Stimulated activated naive CD8-positive, alpha-beta T cell treated with anti-CD3 and anti-CD28 coated beads, Interleukin-15, Interleukin-2, amounts not matched to agents 100 ng/mL and 50 ng/mL, for 24 hours (primary cell): Measurements from ENCODE around the gene FMOD.

Source experiments
- H3K27ac Mint-ChIP-seq: one replicate; pipeline ENCODE4 v1.8.0; 2021; ENCODE audit warnings: mild to moderate bottlenecking, mixed read lengths
- H3K27me3 Mint-ChIP-seq: one replicate; pipeline ENCODE4 v1.8.0; 2021; ENCODE audit warnings: mixed read lengths
- H3K36me3 Mint-ChIP-seq: one replicate; pipeline ENCODE4 v1.8.0; 2021; ENCODE audit warnings: low read depth, mixed read lengths
- H3K4me1 Mint-ChIP-seq: one replicate; pipeline ENCODE4 v1.8.0; 2021; ENCODE audit warnings: low read depth, mixed read lengths
- H3K4me3 Mint-ChIP-seq: one replicate; pipeline ENCODE4 v1.8.0; 2021; ENCODE audit warnings: mild to moderate bottlenecking, mixed read lengths
- H3K9me3 Mint-ChIP-seq: one replicate; pipeline ENCODE4 v1.8.0; 2021; ENCODE audit warnings: mixed read lengths

Gene FMOD

DNA sequence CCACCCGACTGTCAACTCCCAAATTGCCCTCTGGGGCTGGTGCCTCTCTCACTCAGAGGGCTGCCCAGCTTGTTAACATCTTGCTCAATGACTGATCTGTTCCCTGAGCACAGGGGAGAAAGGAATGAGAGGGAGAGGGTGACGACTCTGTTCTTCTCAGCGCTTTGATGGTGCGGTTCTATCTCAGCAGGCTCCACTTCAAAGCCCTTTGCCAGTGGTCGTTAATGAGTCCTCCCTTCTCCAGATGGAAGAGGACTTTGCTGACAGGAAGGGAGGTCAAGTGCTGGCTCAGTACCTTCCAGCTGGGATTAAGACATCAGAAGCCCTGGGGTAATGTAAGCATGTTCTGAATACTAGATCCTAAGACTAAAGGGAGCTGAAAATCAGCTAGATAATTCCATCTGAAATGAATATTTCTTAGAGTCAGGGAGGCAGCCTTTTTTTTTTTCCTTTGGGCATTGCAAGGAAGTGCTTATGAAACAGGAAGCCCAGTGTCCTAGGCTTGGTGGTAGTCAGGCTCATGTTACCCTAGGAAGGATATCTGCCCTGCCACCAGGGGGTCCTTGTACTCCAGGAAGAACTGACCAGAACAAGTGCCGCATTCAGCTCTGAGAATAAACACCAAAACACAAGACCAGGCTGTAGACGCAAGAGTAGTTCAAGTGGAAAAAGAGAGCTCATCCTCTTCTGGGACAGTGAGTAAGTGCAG is 4.7 kb downstream of the FMOD start:
- H3K4me1 Mint-ChIP-seq, result peaks cover 18% of the 10 kb centered on the region
- H3K9me3 Mint-ChIP-seq, result no peaks in the 10 kb centered on the region
- H3K36me3 Mint-ChIP-seq, result no peaks in the 10 kb centered on the region
- H3K4me3 Mint-ChIP-seq, result no peak overlapping the region
- no peak overlapping the region for H3K27ac Mint-ChIP-seq
- H3K27me3 Mint-ChIP-seq, result peaks cover 16% of the 10 kb centered on the region

DNA sequence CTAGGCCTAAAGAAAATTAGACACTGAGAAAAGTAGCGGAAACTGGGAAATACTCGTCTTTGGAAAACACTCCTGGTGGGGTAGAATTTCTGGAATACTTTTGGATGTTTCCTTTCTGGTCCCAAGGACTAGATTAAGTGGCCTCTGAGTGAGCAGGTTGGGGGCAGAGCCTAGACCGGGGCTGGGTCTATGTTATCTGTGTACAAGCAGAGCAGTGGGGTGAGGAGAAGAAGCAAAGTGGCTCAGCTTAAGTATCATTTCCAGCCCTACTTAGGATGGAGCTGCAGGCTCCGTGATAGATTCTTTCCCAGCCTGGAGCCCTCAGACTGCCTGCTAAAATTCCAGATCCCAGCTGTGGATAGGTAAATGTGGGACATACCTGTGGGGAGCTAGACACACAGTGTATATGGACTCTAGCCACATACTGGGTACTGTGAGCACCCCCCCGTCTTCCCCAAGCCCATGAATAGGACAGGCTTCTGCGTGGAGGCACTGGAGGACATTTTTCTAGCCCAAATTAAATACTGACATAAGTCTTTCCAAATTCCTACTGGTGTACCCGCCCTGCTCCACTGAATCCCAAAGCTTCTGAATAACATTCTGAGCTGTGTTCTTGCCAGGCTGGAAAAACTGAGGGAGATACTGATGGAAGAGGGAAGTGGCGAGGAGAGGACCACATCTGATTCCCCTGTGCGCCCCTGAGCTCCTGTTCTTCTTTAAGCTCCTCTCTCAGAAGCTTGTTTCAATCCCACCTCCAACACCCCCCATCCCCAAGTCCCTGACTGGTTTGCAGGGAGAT is 6.8 kb downstream of the FMOD start:
- Mint-ChIP-seq H3K4me3 (no peak overlapping the region), H3K4me1 (peaks cover 5% of the 10 kb centered on the region), H3K27me3 (peaks cover 29% of the 10 kb centered on the region)

DNA sequence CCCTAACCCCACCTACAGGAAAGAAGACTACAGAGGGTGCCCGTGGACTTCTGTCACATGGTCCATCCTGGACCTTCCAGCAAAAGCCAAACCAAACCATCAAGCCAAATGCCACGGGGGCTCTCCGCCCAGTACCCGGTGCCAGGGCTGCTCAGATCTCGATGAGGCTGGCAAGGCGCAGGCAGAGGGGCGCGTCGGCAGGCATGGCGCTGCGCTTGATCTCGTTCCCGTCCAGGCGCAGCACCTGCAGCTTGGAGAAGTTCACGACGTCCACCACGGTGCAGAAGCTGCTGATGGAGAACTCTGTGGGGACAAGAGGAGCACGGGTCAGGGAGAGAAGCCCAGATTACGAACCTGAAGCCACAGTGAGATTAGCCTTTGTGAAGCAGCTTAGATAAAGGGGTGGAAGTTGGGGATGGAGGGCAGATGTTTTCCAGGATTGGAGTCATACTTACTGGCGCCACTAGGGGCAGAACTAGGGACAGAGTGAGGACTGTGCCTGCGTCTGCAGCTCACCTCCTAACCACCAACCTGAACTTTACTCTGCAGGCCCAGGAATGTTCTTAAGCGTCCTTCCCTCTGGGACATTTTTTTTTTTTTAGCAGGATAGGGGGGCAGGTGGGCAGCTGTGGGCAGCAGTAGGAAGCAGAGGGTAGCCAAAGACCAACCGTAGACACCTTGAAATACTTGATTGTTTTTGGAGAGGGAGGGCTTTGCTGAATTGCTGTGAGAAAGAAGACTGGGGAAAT is 8.6 kb downstream of the FMOD start:
- H3K4me1 Mint-ChIP-seq, result peaks cover 11% of the 10 kb centered on the region
- no peak overlapping the region for H3K27ac Mint-ChIP-seq
- peak overlapping the region; percentile 42 for H3K4me3 Mint-ChIP-seq
- H3K9me3 Mint-ChIP-seq, result no peaks in the 10 kb centered on the region
- peaks cover 26% of the 10 kb centered on the region for H3K27me3 Mint-ChIP-seq
- no peaks in the 10 kb centered on the region for H3K36me3 Mint-ChIP-seq

More for the DNA sequence above, 6.8 kb downstream of the FMOD start:
- Mint-ChIP-seq H3K36me3 (no peaks in the 10 kb centered on the region), H3K27ac (no peak overlapping the region), H3K9me3 (no peaks in the 10 kb centered on the region)

DNA sequence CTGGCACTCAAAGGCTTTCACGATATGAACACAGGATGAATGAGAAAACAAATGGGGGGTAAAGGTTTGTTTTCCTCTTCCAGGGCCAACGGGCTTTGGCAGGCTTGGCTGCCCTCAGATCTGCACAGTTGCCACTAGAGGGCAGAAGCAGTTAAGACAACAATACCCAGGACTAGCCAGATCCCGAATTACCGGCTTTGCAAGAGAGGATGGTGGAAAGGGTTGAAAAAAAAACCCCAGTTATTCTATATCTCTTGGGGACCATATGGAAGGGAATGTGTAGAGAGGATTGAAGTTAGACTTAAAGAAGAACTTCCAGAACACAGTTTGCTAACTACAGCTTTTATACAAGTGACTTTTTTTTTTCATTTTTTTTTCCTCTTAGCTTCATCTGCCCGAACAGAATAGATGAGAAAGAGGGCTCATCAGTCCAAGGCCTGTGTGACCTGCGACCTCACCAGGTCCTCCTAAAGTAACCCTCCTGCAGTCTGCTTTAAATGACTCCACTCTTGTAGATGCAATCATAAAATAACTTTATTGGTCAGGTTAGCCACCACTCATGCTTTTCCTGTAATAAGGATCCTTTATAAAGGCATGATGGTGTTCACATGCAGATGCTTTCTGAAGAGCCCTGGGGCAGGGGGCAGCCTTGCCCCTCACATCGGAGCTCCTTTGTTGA is 10.7 kb downstream of the FMOD start:
- Mint-ChIP-seq H3K27me3 (peaks cover 26% of the 10 kb centered on the region), H3K27ac (peak overlapping the region; percentile 33), H3K9me3 (no peaks in the 10 kb centered on the region), H3K4me3 (no peak overlapping the region), H3K36me3 (no peaks in the 10 kb centered on the region), H3K4me1 (peaks cover 23% of the 10 kb centered on the region)

DNA sequence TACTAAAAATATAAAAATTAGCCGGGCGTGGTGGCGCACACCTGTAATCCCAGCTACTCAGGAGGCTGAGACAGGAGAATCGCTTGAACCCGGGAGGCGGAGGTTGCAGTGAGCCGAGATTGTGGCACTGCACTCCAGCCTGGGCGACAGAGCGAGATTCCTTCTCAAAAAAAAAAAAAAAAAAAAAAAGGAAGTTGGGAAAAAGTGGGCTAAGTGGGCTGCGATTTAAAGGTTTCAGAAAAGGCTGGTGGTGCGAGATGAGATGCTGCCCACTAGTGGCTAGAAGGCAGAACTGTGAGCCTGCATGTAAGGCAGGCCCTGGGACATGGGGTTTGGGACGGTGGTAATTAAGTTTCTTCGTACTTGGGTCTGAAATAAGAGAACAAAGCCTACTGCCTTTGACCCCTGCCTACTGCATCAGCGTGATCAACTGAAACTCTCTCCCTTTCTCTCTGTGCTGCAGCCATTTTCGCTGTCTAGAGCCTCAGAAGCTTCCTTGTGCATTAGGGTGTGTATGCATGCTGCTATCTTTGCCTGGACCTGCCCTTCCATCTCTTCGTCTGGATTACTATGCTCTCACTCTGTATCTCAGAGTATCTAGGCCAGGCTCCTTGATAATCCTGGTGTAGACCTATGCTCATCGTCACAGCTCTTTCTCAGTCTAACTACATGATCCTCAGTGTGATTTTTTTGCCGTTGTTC is 12.4 kb downstream of the FMOD start:
- Mint-ChIP-seq H3K36me3 (no peaks in the 10 kb centered on the region), H3K27ac (no peak overlapping the region), H3K27me3 (peaks cover 26% of the 10 kb centered on the region), H3K4me1 (peaks cover 23% of the 10 kb centered on the region), H3K9me3 (no peaks in the 10 kb centered on the region), H3K4me3 (no peak overlapping the region)

DNA sequence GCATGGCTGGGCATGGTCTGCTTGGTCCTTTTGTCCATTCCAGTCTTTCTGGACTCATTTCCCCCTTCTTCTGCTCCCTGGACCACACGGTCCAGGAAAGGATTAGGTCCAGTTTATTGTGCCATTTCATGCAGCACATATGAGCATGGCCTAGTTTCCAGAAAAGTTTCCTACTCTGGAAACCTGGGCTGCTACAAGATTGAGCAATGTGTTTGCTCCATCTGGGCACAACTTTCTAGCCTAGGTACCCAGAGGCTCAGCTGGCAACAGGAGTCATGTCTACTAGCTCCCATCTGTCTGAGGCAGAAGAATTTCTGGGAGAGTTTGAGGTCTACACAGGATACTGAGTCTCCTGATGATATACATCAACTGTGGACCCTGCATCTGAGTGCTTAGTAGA is 14.8 kb downstream of the FMOD start:
- peaks cover 12% of the 10 kb centered on the region for H3K27me3 Mint-ChIP-seq
- no peak overlapping the region for H3K4me3 Mint-ChIP-seq
- no peaks in the 10 kb centered on the region for H3K36me3 Mint-ChIP-seq
- H3K9me3 Mint-ChIP-seq, result no peaks in the 10 kb centered on the region
- peaks cover 20% of the 10 kb centered on the region for H3K4me1 Mint-ChIP-seq
- H3K27ac Mint-ChIP-seq, result no peak overlapping the region

DNA sequence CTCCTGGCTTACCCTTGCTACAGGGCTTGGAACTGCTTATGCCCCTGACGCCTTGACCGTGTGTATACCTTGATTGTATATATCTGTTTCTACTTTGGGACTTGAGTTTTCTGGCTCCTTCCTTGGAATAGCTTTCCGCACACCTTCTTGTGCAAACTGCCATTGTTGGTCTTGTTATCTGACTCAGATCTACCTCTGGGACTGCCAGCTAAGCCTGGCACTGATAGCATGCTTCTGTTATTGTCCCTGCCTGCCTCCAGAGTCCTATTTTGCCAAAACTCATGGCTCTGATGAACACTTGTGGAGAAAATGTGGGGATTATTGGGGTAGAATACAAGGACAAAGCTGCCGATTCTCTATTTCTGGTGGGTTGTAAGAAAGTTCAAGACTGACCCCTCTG is 15.4 kb downstream of the FMOD start:
- H3K9me3 Mint-ChIP-seq, result no peaks in the 10 kb centered on the region
- H3K27ac Mint-ChIP-seq, result no peak overlapping the region
- peaks cover 6% of the 10 kb centered on the region for H3K27me3 Mint-ChIP-seq
- H3K4me3 Mint-ChIP-seq, result no peak overlapping the region
- H3K4me1 Mint-ChIP-seq, result peaks cover 24% of the 10 kb centered on the region
- H3K36me3 Mint-ChIP-seq, result no peaks in the 10 kb centered on the region

DNA sequence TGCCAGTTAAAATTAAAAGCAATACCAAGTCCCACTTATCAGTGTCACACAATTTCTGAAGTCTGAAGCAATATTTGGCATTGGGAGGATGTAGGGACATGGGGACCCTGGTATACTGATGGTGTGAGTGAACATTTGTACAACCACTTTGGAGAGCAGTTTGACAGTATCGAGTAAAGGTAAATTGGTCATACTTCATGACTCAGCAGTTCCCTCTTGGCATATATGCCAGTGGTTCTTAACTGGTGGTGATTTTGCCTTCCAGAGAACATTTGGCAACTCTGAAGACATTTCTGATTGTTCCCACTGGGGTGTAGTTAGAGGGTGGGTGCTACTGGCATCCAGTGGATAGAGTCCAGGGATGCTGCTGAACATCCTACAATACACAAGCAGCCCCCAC is 19.7 kb downstream of the FMOD start:
- Mint-ChIP-seq H3K36me3 (no peaks in the 10 kb centered on the region), H3K4me3 (no peak overlapping the region), H3K27me3 (no peaks in the 10 kb centered on the region), H3K27ac (no peak overlapping the region), H3K4me1 (peaks cover 38% of the 10 kb centered on the region), H3K9me3 (no peaks in the 10 kb centered on the region)

DNA sequence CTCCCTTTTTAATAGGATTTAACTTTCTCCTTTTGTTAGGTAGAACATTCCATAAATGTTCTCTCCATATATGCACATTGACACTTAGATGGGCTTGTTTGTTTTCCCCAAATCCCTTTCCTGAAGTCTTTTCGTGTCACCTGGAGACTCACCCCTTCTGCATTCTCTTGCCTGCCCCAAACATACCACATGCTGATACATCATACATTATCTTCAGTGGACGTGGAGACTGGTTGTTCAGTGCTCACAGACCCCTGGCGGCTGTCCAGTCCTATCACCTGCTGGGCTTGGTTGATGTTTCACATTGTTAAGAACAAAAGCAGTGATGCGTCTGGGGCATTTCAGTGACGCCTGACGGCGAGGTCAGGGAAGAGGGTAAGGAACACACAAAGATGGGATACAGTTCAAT is 22.2 kb downstream of the FMOD start:
- Mint-ChIP-seq H3K4me3 (peak overlapping the region; percentile 14), H3K27ac (no peak overlapping the region), H3K9me3 (no peaks in the 10 kb centered on the region), H3K36me3 (no peaks in the 10 kb centered on the region), H3K27me3 (no peaks in the 10 kb centered on the region), H3K4me1 (peaks cover 56% of the 10 kb centered on the region)

DNA sequence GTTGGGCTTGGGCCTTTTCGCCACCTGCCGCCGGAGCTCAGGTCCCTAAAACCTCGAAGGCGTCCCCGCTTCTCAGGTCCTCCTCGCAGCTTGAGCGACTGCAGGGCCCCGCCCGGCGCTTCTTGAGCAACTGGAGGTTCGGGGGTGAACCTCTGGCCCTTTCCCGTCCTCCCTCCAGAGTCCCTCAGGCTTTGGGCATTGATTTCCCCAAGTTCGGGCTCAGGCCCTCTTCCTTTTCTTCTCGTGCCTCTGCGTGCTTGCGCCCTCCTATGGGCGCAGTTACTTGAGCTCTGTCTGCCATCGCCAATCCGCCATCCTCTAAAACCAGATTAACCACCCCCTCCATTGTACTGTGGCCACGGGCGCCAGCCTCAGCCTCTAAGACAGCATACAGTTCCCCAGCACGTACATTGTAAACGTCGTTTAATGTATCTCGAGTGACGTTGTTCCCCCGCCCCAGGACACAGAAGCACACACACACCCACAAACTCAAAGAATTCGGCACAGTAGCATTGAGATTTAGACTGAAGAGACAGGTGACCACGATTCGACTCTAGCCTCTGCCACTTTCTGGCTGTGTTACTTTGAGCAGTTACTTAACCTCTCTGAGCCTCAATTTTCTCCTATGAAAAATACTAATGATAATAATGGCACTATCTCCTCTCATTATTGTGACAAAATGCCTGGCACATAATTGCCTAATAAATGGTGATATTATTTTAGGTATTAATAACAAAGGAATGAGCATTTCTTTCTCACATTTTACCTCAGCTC is 23.1 kb downstream of the FMOD start:
- Mint-ChIP-seq H3K9me3 (no peaks in the 10 kb centered on the region), H3K36me3 (no peaks in the 10 kb centered on the region), H3K4me1 (peaks cover 64% of the 10 kb centered on the region), H3K27me3 (no peaks in the 10 kb centered on the region), H3K27ac (peak overlapping the region; percentile 93), H3K4me3 (peak overlapping the region; percentile 84)

DNA sequence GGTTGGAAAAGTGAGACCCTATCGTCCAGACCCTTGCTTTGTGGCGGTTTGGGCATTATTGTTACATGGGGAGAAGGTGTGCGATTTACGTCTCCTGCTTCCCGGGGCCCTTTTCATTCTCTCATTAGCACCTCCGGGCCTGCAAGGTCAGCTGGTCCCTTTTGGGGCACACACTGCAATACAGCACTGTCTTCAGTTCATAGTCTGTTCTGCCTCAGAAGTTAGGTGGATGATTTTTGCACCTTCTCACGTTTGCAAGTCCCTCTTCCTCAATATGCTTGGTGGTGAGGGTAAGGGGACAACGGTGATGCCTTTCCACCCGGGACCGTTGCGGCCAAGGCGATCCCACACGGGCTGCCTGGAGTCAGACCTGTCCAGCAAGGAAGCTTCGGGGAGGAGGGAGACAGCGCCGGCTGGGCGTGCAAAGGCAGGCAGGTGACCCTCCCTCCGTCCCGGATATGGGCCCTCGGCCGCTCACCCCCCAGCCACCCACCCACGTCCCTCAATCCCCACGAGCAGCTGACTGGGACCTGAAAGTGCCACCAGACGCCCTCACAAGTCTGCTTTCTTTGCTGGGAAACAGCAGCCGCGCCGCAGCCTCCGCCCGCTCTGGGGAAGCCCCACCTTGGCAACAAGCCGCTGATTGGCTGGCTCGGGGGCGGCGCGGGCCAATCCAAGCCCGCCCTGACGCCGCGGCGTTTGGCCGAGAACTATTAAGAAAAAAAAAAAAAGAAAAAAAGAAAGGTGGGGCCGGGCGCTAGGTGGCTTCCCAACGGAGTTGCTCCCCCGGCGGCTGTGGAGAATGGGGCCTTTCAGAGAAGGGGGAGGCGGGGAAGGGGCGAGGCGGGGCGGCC is 23.9 kb downstream of the FMOD start:
- Mint-ChIP-seq H3K27me3 (no peaks in the 10 kb centered on the region), H3K4me3 (peak overlapping the region; percentile 84), H3K27ac (peak overlapping the region; percentile 93), H3K4me1 (peaks cover 72% of the 10 kb centered on the region), H3K36me3 (no peaks in the 10 kb centered on the region), H3K9me3 (no peaks in the 10 kb centered on the region)

DNA sequence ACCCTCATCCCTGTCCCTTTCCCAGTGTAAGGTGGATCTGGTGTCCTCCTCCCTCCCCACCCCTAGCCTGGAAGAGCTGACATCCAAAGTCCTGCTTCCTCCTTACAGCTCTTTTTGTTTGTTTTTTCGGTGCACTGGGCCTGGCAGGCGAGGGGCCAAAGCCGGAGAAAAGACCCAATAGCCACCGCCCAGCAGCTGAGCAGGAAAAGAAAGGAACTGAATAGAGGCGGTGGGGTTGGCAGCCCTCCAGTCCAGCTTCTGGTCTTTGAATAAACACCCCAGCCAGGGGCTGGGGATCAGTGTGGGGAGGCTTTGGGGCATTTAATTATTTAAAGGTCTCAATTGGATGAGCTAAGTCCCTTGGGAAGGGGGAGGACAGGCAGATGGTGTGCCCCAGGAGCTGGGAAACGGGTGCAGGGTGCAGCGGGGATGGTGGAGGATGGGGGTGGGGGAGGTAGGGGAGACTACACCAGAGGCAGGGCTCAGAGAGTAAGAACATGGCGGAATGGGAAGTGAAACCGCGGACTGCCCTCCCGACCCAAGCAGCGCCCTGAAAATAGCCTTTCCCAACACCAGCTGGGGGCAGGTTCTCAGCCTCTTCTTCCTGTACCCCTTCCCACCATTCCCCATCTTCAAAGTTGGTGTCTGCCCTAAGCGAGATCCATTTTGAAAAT is 25.4 kb downstream of the FMOD start:
- Mint-ChIP-seq H3K27me3 (no peaks in the 10 kb centered on the region), H3K9me3 (no peaks in the 10 kb centered on the region), H3K4me3 (peak overlapping the region; percentile 47), H3K27ac (peak overlapping the region; percentile 74), H3K36me3 (no peaks in the 10 kb centered on the region), H3K4me1 (peaks cover 81% of the 10 kb centered on the region)
